OCI-LY3 (cell line): ENCODE results near the gene KMT5B.

ENCODE experiments used
- H2AFZ ChIP-seq: fragments of 200-600, 300-600 bp; shearing (Covaris generic); 2 replicates; pipeline ENCODE4 v1.6.0; 2014; ENCODE audit warnings: antibody characterized with exemption, low read depth, low read length
- H3K27ac ChIP-seq: fragments of 200-600, 300-600 bp; sonication (generic); 2 replicates; pipeline ENCODE4 v1.5.1; 2014; ENCODE audit warnings: mild to moderate bottlenecking, low read length, moderate library complexity, mixed read lengths
- H3K27me3 ChIP-seq: fragments of 200-600, 300-600 bp; sonication (generic); 2 replicates; pipeline ENCODE4 v1.6.1; 2014; ENCODE audit warnings: low read depth, low read length, mixed read lengths
- H3K36me3 ChIP-seq: fragments of 200-600, 300-600 bp; sonication (generic); replicated peaks from 2 replicates; pipeline ENCODE3; 2014; ENCODE audit warnings: low read depth, low read length, mixed read lengths
- H3K4me1 ChIP-seq: fragments of 300-600, 200-600 bp; sonication (generic); 2 replicates; pipeline ENCODE4 v1.6.1; 2014; ENCODE audit warnings: low read length, mixed read lengths
- H3K4me2 ChIP-seq: fragments of 200-600, 300-600 bp; sonication (generic); 2 replicates; pipeline ENCODE4 v1.6.1; 2014; ENCODE audit warnings: low read length, mixed read lengths
- H3K4me3 ChIP-seq: fragments of 300-600, 200-600 bp; sonication (generic); 2 replicates; pipeline ENCODE4 v1.5.1; 2014; ENCODE audit warnings: antibody characterized with exemption, mild to moderate bottlenecking, low read length, moderate library complexity
- H3K79me2 ChIP-seq: fragments of 300-600, 200-600 bp; shearing (Covaris generic); 2 replicates; pipeline ENCODE4 v1.6.1; 2014; ENCODE audit warnings: mild to moderate bottlenecking, low read length, mixed read lengths
- H3K9ac ChIP-seq: fragments of 300-600, 200-600 bp; shearing (Covaris generic); 2 replicates; pipeline ENCODE4 v1.6.0; 2014; ENCODE audit warnings: mild to moderate bottlenecking, low read length, moderate library complexity
- H3K9me3 ChIP-seq: fragments of 200-600, 300-600 bp; shearing (Covaris generic); 2 replicates; pipeline ENCODE4 v1.6.1; 2014; ENCODE audit warnings: low read length, mixed read lengths; ENCODE audit not compliant: insufficient read depth
- H4K20me1 ChIP-seq: fragments of 200-600, 300-600 bp; sonication (generic); 2 replicates; pipeline ENCODE4 v1.6.1; 2016; ENCODE audit warnings: low read length, mixed read lengths; ENCODE audit not compliant: insufficient read depth
- CTCF ChIP-seq: fragments of 200-600, 300-600 bp; sonication (generic); IDR thresholded peaks from 2 replicates; pipeline ENCODE4 v1.5.1; 2014; ENCODE audit warnings: antibody characterized with exemption, low read length, low read depth
- EZH2phosphoT487 ChIP-seq: fragments of 200-600 bp; shearing (Covaris generic); IDR thresholded peaks from 2 replicates; pipeline ENCODE4 v1.6.1; 2018; ENCODE audit warnings: antibody characterized with exemption, mixed run types, low read depth

The KMT5B gene

DNA sequence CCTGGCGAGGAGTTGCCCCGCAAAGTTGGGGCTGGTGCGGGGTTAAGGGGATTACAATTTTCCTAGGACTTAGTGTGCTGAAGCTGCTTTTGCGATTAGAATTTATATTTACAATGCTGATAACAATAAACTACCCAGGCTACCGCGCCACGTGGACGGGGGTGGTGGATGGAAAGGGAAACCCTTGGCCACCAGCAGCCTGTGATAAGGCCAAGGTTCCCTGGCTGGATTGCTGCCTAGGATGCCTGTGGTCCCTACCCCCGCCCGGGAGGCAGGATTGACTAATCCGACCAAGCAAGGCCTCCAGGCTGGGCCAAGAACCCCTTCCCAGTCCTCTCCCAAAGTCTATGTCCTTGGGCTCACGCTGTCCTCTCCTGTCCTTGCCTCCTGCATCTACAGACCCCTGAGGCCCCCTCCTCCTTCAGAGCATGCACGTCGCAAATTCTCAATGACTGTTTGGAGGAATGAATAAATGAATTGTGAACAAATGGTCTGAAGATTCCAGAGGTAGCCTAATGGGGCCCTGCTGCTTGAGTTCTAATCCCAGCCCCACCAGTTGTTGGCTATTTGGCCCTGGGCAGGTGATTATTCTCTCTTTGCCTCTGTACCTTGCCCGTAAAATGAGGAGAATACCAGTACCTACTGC lies 84.3 kb downstream of the KMT5B start:
- no peak for TF ChIP-seq CTCF
- TF ChIP-seq EZH2phosphoT487: no peak
- Histone ChIP-seq H3K4me3 (no peak overlapping the region), H4K20me1 (no peaks in the 10 kb centered on the region), H3K4me1 (no peaks in the 10 kb centered on the region), H3K9me3 (peaks cover 16% of the 10 kb centered on the region), H3K27ac (no peak overlapping the region), H3K9ac (no peak overlapping the region), H3K36me3 (no peaks in the 10 kb centered on the region), H3K79me2 (no peaks in the 10 kb centered on the region), H2AFZ (no peak overlapping the region), H3K4me2 (no peak overlapping the region), H3K27me3 (no peaks in the 10 kb centered on the region)

- Histone ChIP-seq H4K20me1 (no peaks in the 10 kb centered on the region), H3K4me3 (no peak overlapping the region), H3K4me2 (no peak overlapping the region), H2AFZ (no peak overlapping the region), H3K9me3 (peaks cover 10% of the 10 kb centered on the region), H3K36me3 (no peaks in the 10 kb centered on the region), H3K27ac (no peak overlapping the region), H3K79me2 (no peaks in the 10 kb centered on the region), H3K27me3 (no peaks in the 10 kb centered on the region), H3K9ac (no peak overlapping the region), H3K4me1 (no peaks in the 10 kb centered on the region)
- TF ChIP-seq CTCF (no peak), EZH2phosphoT487 (no peak)
Observed at GRCh38 chr11:68127714-68128681, 85.1 kb downstream of the KMT5B start.

DNA sequence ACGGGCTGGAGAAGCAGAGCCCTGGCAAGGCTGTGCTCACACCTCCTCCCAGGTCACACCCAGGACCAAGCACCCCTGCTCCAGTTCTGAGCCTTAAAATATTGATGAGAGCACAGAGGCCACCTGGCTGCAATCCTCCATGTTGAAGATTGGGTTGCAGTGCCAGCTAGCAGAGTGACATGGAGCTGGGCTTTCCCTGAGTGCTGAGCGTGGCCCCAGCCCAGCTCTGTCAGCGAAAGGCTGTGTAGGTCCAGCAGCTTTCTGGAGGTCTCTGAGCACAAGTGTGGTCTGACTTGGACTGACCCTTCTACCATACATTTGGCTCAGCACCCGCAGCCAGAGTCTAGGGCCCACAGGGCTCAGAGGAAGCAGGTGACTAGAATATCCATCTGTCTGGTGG lies 87.9 kb downstream of the KMT5B start:
- no peak for TF ChIP-seq CTCF
- Histone ChIP-seq H3K27ac (no peak overlapping the region), H2AFZ (no peak overlapping the region), H3K9ac (no peak overlapping the region), H4K20me1 (no peaks in the 10 kb centered on the region), H3K9me3 (no peaks in the 10 kb centered on the region), H3K4me3 (no peak overlapping the region), H3K79me2 (peaks cover 16% of the 10 kb centered on the region), H3K4me1 (peaks cover 5% of the 10 kb centered on the region; the same call in 1 of the 2 replicates), H3K27me3 (no peaks in the 10 kb centered on the region), H3K4me2 (no peak overlapping the region), H3K36me3 (no peaks in the 10 kb centered on the region)

DNA sequence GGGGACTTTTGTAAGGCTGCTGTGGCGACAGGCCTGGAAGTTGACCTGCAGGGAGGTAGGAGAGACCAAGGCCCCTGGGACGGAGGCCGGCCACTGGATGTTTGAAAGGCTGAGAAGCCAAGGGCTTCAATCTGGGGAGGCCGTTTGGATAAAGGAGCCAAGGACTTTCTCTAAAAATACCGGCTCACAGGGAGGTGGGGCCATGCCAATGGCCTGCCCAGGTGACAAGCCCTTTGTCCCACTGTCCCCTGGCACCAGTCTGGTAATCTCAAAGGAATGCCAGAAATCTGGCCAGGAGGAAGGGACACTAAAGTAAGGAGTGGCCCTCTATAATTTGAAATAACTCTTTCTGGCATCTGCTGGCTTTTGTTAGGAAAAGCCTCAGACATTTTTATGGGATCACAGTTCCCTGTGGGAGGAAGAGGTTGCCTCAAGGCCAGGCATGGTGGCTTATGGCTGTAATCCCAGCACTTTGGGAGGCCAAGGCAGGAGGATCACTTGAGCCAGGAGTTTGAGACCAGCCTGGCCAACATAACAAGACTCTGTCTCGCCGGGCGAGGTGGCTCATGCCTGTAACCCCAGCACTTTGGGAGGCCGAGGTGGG lies 90.1 kb downstream of the KMT5B start:
- no peak overlapping the region for H3K4me3 ChIP-seq
- H3K36me3 ChIP-seq: peaks cover 4% of the 10 kb centered on the region
- H3K9me3 ChIP-seq: no peaks in the 10 kb centered on the region
- no peaks in the 10 kb centered on the region for H3K27me3 ChIP-seq
- H3K27ac ChIP-seq: no peak overlapping the region
- no peak overlapping the region for H3K9ac ChIP-seq
- no peak overlapping the region for H2AFZ ChIP-seq
- H3K79me2 ChIP-seq: peaks cover 37% of the 10 kb centered on the region
- peaks cover 22% of the 10 kb centered on the region for H3K4me1 ChIP-seq
- TF ChIP-seq CTCF: no peak
- no peak for TF ChIP-seq EZH2phosphoT487
- no peak overlapping the region for H3K4me2 ChIP-seq
- peaks cover 7% of the 10 kb centered on the region for H4K20me1 ChIP-seq
